Tongue (tissue), 2 donors: ENCODE measurements around the gene TFB2M. TPM values are rescaled to one million over a fixed set of nuclear protein-coding genes. Genes with fewer than 3 reads are reported as not detected.

Experiments used
- DNase-seq: peaks from one replicate; pipeline ENCODE4 v3.0.0-alpha.2; 2015
- total RNA-seq: library from RNA; depleted of rRNA; stranded (reverse); fragments of >200 nt; gene quantifications from one replicate; pipeline ENCODE4 v1.2.3, GENCODE V29; 2014

The TFB2M gene
- total RNA-seq, 1 donor from 2014 or later: 16.8 TPM

- DNase-seq: no peak
These were observed 15.7 kb downstream of the TFB2M start for GRCh38 chr1:246550402-246550801.

GRCh38 chr1:246549665-246550064, 16.4 kb downstream of the TFB2M start:
- DNase-seq: no peak

- no peak for DNase-seq
These were observed 22.1 kb downstream of the TFB2M start for GRCh38 chr1:246544001-246544400.

DNA sequence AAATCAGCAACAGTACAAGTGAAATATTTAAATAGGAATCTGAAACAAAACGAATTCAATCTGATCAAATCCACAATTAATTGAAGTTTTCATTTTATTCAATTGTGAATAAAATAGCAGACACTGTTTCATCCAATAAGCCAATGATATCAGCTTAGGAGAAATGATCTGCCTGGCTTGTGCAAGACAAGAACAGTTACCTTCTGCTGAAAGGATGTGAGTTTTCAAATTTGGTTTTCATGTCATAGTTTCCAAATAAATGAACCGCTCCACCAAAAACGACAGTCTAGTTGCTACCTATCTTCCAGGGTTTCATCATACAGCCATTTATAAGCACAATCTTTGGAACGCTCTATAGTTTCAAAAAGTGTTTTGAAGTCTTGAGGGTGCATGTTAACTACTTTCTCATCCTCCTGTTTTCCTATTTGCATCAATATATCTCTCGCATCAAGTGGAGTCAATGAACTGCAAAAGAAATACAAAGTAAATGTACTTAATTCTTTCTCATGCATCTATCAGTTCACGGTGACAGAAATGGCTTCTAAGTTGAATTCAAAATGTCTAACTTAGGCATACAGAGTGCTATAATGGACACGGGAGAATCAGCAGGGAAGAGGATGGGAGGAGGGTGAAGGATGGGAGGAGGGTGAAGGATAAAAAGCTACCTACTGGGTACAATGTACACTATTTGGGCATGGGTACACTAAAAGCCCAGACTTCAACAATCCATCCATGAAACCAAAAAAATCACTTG, 25.1 kb downstream of the TFB2M start:
- DNase-seq: no peak

DNA sequence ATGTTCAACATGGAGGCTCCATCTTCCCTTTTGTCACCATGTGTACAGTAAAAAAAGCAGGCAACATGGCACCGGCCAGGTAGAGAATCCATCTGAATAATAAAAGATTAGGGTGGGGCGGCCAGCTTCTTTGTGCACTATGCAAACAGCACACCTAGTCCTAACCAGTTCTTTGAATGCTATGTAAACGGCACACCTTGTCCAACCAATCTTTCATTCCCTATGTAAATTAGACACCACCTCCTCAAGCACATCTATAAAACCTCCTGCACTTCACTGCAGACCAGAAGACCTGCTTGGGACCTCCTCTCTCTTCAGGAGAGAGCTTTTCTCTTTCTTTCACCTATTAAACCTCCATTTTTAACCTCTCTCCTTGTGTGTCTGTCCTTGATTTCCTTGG, 28.2 kb downstream of the TFB2M start:
- DNase-seq: no peak

GRCh38 chr1:246537441-246537840, 28.6 kb downstream of the TFB2M start:
- no peak for DNase-seq

DNA sequence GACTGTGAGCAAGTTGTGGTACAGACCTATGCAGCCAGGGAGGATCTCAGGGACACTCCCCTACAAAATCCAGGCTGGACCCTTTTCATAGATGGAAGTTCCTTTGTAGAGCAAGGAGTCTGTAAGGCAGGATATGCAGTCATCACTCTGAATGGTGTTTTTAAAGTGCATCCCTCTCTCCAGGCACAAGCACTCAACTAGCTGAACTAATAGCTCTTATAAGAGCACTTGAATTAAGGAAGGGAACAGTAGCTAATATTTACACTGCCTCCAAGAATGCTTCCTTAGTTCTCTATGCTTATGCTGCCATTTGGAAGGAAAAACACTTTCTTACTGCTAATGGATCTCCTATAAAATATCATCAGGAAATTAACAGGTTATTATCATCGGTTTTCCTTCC, 31.9 kb downstream of the TFB2M start:
- DNase-seq: no peak

DNA sequence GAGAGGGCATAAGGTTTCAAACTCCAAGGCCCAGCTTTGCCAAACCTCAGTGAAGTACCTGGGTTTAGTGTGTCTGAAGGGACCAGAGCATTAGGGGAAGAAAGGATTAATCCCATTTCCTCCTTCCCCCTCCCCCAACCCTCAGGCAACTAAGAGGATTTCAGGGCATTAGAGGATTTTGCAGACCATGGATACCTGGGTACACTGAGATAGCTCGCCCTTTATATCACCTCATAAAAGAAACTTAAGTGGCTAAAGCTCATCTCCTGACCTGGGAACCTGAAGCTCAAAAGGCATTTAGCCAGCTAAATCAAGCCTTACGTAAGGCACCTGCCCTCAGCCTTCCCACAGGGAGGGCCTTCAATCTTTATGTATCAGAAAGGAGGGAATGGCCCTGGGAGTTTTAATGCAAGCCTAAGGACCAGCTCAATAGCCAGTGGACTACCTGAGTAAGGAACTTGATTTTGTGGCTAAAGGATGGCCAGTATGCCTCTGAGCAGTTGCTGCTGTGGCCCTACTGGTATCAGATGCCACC, 32.6 kb downstream of the TFB2M start:
- no peak for DNase-seq

DNA sequence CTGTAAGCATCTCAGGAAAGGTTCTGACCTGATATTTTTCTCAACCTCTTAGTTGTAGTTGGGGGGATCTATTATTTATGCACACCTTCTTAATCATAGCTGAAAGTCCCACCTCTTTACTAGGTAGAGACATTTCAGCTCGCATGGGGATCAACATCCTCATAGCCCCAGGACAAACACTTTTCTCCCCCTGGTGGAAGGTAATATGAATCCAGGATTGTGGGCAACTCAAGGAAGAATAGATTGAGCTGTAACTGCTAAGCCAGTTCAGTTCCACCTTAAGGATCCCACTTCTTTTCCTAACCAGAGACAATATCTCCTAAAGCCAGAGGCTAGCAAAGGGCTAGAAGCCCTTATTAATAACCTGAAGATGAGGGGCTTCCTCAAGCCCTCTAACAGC, 33.5 kb downstream of the TFB2M start:
- no peak for DNase-seq

- no peak for DNase-seq
These were observed 35.6 kb downstream of the TFB2M start for GRCh38 chr1:246530482-246530881.

DNA sequence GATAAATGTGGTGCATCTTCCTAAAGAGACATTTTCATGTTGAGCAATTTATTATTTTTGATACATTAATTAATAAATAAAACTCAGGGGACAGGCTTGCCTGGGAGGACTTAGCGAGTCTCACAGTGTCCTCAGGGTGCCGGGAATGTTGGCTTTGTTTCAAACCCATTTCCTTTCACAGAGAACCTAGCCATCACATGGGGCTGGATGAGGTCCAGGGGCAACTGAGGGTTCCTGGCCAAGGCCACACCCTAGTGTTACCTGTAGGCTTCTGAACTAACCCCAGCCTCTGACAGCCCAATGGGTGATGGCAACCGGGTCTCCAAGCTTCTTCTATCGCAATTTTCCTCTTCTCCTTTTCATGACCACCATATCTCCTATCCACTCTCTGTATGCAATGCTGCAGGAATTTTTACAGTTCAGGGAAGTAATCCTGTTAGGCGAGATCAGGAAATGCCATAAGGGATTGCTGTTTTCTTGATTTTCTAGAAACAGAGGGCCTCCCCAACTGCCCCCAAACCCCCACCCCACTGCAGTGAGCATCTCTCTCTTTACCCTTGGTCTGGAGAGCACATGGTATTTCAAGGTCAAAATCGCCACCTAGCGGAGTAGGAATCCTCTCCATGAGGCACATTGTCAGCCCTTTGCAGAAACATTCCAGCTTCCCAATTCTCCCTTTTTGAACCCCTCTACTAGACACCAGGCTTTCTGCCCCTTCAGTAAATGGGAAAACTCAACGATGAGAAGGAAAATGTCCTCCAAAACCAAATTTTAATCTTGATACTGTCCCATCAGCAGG, 36.9 kb downstream of the TFB2M start:
- DNase-seq: no peak

DNA sequence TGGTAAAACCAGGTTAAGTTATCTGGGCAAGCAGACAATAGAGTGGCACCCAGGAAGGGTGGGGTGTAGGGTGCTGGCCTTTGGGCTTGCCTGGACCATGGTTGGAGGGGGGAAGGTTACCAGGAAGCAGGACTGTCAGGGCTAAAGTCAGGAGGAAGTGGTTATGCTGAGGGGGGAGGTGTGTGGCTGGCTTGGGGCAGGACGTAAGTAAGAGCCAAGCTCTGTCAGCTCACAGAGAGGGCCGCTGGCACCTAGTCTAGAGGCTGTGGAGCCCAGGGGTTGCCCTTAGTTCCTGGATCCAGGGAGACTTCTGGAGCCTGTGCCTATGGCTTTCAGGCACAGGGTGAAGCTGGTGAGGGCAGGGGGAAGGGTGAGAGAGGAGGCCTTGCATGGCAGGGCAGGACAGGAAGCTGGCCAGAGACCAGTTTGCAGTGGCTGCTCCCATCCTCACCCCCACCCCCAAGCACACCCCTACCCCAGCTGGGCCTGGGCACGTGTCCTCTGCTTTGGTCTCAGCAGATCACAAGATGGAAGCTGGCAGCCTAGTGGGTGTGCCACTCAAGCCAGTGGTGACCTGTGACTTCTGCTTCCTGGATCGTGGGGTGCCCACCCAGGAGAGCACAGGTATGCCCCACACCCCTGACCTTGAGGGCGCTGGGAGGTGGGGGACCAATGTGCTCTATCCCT, 38.5 kb downstream of the TFB2M start:
- DNase-seq: no peak

GRCh38 chr1:246526915-246527314, 39.1 kb downstream of the TFB2M start:
- DNase-seq: no peak

GRCh38 chr1:246526380-246526779, 39.7 kb downstream of the TFB2M start:
- DNase-seq: no peak

DNA sequence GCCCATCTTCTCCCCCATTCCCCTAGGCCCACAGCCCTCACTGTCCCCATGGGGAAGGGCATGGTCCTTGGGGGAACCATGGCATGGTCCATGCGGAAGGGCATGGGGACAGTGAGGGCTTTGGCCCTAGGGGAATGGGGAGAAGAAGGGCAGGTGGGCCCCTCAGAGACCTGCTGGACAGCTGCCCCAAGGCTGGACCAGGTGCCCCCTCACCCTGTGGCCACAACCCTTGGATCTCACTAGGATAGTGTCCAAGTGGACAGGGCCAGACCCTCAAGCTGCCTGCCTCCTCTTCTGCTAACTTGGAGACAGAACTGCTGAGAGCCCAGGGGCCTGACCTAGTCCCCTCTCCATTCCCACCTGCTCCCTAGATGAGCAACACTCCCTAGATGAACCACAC, 46.5 kb downstream of the TFB2M start:
- no peak for DNase-seq

DNA sequence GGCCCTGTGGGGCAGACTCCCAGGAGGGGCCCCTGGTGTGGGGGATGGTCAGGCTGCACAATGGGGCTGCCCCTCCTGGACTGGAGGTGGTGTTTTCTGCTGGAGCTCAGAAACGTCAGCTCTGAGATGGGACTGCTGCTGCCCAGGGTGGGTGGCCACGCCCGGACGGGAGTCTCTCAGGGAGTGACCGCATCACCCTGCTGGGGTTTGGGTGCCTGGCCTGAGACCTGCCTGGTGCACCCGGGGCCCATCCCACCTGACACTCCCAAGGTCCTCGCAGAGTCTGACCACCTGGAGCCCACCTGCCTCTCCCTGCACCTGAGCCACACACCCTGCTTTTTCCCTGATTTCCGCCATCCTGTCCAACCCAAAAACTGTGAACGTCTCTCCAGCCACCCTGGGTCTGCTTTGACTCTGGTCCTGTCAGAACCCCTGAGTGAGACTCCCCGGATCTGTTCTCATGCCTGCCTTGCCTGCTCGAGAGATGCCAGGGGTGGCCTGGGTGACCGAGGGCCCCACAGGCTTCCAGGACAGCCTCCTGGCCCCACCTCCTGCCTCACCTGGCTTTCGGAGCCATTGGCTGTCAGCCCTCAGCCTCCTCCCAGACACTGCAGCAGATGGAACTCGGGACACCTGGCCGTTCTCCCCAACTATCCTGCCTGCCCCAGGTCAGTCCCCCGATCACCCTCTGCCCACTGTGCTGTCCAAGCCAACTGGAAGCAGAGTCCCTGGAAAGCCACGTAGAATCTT, 47.4 kb downstream of the TFB2M start:
- no peak for DNase-seq

- DNase-seq: no peak
These were observed 48.7 kb downstream of the TFB2M start for GRCh38 chr1:246517391-246517790.

GRCh38 chr1:246516126-246516525, 49.9 kb downstream of the TFB2M start:
- no peak for DNase-seq

GRCh38 chr1:246515390-246516005, 50.6 kb downstream of the TFB2M start:
- DNase-seq: no peak

- DNase-seq: no peak
These were observed 52.3 kb downstream of the TFB2M start for GRCh38 chr1:246513619-246514343.

- DNase-seq: no peak
These were observed 53.0 kb downstream of the TFB2M start for GRCh38 chr1:246513041-246513440.
